Bone marrow (tissue), 2 donors: ENCODE data around the gene PFKFB2.

Source experiments
- DNase-seq, 2 donors: peaks; one replicate each; lab custom pipeline; 2025; lab: John Stamatoyannopoulos, UW

Gene PFKFB2

DNA sequence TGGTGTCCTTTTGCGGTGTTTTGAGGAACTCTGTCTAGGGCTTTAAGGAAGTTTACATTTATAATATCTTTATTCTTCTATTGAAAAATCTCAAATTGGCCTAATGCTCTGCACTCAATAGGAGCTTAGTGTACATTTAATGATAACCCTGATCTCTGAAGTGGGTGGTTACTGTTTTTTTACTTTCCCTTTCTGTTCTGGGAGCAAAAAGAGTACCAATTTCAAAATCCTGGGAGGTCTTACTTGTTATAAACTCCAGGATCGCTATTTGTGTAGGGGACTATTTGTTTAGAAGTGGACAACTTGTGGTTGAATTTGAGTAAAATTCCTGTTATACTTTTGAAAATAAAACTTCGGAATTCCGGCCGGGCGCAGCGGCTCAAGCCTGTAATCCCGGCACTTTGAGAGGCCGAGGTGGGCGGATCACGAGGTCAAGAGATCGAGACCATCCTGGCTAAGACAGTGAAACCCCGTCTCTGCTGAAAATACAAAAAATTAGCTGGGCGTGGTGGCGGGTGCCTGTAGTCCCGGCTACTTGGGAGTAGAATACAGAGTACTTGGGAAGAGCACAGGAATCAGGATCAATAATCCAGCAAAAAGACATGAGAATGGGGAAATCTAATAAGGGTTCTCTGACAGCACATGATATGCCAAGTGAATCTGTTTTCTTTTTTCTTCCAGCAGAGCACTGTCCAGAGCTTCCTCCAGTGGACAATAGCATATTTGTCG, 36.7 kb downstream of the PFKFB2 start:
- DNase-seq = no peak

DNA sequence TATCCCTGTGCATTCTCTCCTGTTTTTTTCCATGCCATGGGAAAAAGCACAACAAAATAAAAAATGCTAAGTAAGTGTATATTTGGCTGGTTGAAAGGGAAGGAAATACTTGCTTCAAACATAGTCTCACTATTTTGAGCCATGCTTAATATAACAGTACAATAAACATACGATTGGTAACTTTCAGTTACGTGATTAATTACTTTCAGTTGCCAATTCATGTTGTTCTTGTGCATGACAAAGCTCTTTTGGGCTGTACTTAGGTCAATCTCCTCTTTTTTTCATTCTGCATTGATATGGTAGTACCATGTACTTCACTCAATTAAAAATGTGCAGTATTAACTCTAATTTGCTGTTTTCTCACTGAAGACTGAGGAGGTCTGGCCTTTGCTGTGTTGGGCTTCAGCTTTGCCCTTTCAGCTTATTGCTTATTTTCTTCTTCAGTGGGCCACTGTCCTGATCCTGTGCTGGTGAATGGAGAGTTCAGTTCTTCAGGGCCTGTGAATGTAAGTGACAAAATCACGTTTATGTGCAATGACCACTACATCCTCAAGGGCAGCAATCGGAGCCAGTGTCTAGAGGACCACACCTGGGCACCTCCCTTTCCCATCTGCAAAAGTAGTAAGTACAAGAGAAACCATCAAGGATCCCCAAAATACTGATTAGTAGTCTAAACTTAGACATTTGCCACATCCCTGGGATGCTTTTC, 38.3 kb downstream of the PFKFB2 start:
- peak in 1 of 2 donors; percentile 3 for DNase-seq

GRCh38 chr1:207093944-207094343, 40.9 kb downstream of the PFKFB2 start:
- no peak for DNase-seq

GRCh38 chr1:207097871-207098324, 44.8 kb downstream of the PFKFB2 start:
- DNase-seq = no peak

DNA sequence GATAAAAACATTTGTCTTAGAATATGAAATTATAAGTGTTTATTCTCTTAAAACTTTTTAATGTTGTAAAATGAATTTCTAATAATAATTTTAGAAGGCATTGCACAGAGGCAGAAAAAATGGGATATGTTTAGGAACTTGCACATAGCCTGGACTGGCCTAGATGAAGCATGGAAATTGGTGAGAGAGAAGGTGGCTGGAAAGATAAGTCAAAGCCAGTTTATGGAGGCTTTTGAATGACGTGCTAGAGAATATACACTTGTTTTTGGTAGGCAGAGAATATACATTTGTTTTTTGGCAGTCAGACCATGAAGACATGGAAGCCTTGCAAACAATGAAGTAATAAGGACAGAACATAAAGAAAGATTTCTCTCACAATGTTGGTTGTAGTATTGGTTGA, 48.6 kb downstream of the PFKFB2 start:
- no peak for DNase-seq

DNA sequence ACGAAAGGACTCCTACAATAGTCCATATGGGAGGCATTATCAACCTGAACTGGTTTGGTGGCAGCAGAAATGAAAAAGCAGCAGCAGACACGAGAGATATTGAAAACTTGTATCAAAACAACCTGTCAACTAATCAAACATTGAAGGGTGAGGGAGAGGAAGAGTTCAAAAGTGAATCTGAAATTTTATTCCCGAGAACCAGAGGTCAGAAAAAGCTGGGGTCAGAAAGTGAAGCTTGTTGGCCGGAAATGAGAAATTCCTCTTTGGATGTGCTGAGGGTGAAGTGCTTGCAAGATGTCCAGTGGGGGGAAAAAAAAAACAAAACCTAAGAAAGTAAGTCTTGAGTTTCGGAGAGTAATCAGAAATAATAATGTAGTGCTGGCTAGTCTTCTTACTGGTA, 49.1 kb downstream of the PFKFB2 start:
- no peak for DNase-seq

DNA sequence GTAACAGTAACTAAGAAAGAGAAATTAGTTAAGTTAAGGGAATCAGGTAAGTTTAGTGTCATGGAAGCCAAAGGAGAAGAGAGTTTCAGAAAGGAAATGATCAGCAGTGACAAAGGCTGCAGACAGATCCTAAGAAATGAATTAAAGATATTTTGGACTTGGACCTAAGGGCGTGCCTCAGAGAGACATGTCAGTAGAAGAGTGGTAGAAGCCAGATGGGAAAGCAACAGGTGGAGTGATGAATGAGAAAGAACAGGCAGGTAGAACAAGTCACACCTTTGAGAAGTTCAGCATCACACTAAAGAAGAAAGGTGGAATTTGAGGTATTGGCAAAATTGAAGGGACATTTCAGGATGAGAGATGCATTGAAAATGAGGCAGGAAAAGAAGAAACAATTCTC, 49.6 kb downstream of the PFKFB2 start:
- no peak for DNase-seq

DNA sequence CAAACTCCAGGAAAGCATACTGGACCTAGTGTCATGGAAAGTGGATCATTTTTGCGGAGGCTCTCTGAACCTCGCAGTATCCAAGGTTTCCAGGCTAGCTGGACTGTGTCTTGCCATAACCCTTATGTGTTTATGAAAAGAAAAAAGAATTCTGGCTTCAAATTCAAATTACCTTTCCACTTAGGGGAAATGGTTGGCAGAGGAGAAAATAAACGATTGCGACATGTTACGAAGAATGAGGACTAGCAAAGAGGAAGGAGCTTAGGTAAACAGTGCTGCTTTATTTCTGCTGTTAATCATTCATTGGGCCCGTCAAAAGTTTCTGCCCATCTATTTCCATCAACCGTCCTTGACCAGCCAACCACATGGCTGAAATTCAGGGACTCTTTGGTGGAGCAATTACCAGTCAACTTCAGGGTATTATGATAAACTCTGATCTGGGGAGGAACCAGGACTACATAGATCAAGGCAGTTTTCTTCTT, 50.9 kb downstream of the PFKFB2 start, which contains the start of gene C4BPA:
C4BPA (plus strand) TSS at position 342 of the 482 bp plus-strand sequence. CDS start 8,793 bp downstream, outside the sequence.
- DNase-seq = no peak

DNA sequence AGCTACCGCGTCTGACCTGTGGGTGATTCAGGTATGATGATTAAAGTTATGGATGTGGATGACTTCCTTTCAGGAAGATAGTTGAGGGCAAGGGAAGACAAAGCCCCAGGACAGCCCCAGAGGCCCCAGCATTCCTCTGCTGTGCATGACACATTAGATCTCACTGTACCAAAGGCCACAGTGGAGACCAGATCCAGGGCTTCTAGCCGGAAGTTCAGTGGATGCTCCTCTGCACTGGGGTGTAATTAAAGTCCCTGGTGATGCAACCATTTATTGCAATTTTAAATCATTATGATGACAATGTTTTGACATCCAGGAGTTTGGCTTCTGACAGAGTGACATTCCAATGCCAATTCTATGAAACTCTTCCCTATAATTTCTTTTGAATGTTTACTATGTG, 55.9 kb downstream of the PFKFB2 start:
- no peak for DNase-seq

DNA sequence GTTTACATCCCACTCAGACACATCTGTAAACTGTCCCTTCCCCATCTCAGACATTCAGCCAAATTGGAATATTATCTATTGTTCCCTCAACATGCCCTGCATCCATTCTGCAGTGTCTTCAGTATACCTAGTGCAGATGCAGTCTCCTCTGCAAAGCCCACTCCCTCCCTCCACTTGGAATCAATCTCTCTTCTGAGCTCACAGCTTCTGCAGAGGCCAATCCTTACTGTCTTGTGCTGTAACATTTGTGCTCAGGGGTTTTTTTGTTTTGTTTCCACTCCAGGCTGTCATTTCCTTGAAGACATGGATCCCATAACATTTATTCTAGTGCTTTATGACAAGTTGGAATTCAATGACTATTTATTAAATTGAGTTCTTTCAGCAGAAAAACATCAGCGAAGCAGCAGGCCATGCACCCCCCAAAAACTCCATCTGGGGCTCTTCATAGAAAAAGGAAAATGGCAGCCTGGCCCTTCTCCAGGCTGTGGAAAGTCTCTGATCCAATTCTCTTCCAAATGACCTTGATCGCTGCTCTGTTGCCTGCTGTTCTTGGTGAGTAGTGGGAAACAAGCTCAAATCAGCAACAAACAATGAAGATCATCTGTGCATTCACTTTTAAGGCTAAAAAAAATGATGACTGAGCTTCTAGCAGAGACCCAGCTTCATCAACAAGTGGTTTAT, 59.7 kb downstream of the PFKFB2 start:
- DNase-seq = no peak

GRCh38 chr1:207115269-207115668, 62.2 kb downstream of the PFKFB2 start:
- DNase-seq = no peak

DNA sequence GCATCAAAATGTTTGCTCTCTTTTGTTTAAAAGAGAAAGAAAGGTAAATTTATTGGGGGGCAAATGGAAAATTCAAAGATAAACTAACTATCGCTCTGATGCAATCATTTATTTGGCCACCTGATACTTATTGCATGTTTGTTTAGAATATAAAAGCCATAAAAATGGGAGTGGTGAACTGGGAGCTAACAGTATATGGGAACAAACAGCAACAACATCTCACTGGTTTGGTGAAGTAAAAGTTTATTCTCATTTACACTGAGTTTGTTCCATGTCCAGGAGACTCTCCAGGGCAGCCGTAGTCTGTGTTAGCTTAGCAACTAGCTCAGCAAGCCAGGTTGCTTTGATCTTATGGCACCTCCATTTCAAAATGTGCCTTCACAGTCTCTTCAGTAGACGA, 71.3 kb downstream of the PFKFB2 start:
- no peak for DNase-seq

- DNase-seq = no peak
Observed at GRCh38 chr1:207128336-207128921, 75.4 kb downstream of the PFKFB2 start.

GRCh38 chr1:207129053-207129452, 76.0 kb downstream of the PFKFB2 start:
- no peak for DNase-seq
